ENCODE data around the gene POLR3G.

Gene POLR3G

GRCh38 chr5:90473396-90474234 lies 1.0 kb upstream of the POLR3G start (continued):
- TF ChIP-seq ZNF19 (tag by site-specific recombination; IDR thresholded peaks at IDR 0.05; ENCODE audit: low read depth) (no peak), ZNF121 (tag by site-specific recombination; IDR thresholded peaks at IDR 0.05) (no peak), ZNF433 (tag by site-specific recombination; IDR thresholded peaks at IDR 0.05; ENCODE audit: low read depth) (no peak), ZNF585B (tag by site-specific recombination; IDR thresholded peaks at IDR 0.05) (no peak), ZNF133 (tag by site-specific recombination; IDR thresholded peaks at IDR 0.05) (no peak), SP3 (tag by site-specific recombination; IDR thresholded peaks at IDR 0.05) (no peak), REPIN1 (tag by site-specific recombination; IDR thresholded peaks at IDR 0.05; ENCODE audit: low read depth) (0 out of 2 replicates have a peak, but pooled peaks have one; percentile 42), HIC1 (tag by site-specific recombination; IDR thresholded peaks at IDR 0.05) (no peak), ZNF391 (tag by site-specific recombination; IDR thresholded peaks at IDR 0.05; ENCODE audit: borderline replicate concordance, low read depth) (no peak), ZNF18 (tag by site-specific recombination; IDR thresholded peaks at IDR 0.05) (no peak), ZNF571 (tag by site-specific recombination; IDR thresholded peaks at IDR 0.05) (no peak), ZFP3 (tag by site-specific recombination; IDR thresholded peaks at IDR 0.05; ENCODE audit: low read depth) (no peak), ZNF639 (tag by site-specific recombination; IDR thresholded peaks at IDR 0.05) (no peak), SETDB1 (IDR thresholded peaks at IDR 0.05; ENCODE audit: insufficient read length, low read length) (no peak), ZNF211 (tag by site-specific recombination; IDR thresholded peaks at IDR 0.05; ENCODE audit: low read depth) (no peak), ZBTB44 (tag by site-specific recombination; IDR thresholded peaks at IDR 0.05) (no peak), INSM2 (tag by site-specific recombination; IDR thresholded peaks at IDR 0.05) (no peak), ZNF416 (tag by site-specific recombination; IDR thresholded peaks at IDR 0.05) (no peak), ZNF214 (tag by site-specific recombination; IDR thresholded peaks at IDR 0.05; ENCODE audit: borderline replicate concordance) (no peak), ZNF398 (tag by site-specific recombination; IDR thresholded peaks at IDR 0.05) (no peak), PBX3 (CRISPR knock-in tag; IDR thresholded peaks at IDR 0.05) (no peak), ZNF692 (tag by site-specific recombination; IDR thresholded peaks at IDR 0.05) (no peak; the same call in 1 of the 2 replicates), ZNF777 (tag by site-specific recombination; IDR thresholded peaks at IDR 0.05; ENCODE audit: borderline replicate concordance) (no peak), ZNF621 (tag by site-specific recombination; IDR thresholded peaks at IDR 0.05) (no peak), PRDM1 (tag by site-specific recombination; IDR thresholded peaks at IDR 0.05) (no peak), ZNF350 (tag by site-specific recombination; IDR thresholded peaks at IDR 0.05) (no peak)
